Measurements from ENCODE around the gene PROB1.
"Not testable (repeated sequence)": the region's sequence is repeated elsewhere in the genome, so short reads cannot be mapped to it uniquely, and the experiment has no call there.

The PROB1 gene

GRCh38 chr5:139394654-139395566, at the start of gene PROB1:
TSS of gene PROB1 (minus strand) at chr5:139395104. CDS start at chr5:139395081, 23 bp downstream.
- DNase-seq, result no peak

- no peak for DNase-seq
Measured at GRCh38 chr5:139443831-139444453, 49.0 kb upstream of the PROB1 start.

DNA sequence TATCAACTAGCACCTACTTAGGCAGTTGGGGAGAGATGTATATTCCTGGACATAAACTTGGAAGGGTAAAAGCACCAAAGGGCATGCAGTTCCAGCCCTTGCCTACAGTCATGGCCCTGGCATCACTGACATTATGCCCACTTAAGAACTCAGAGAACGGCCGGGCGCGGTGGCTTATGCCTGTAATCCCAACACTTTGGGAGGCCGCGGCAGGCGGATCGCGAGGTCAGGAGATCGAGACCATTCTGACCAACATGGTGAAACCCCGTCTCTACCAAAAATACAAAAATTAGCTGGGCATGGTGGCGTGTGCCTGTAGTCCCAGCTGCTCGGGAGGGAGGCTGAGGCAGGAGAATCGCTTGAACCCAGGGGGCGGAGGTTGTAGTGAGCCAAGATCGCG, 45.5 kb upstream of the PROB1 start:
- DNase-seq, result not testable (repeated sequence)

DNA sequence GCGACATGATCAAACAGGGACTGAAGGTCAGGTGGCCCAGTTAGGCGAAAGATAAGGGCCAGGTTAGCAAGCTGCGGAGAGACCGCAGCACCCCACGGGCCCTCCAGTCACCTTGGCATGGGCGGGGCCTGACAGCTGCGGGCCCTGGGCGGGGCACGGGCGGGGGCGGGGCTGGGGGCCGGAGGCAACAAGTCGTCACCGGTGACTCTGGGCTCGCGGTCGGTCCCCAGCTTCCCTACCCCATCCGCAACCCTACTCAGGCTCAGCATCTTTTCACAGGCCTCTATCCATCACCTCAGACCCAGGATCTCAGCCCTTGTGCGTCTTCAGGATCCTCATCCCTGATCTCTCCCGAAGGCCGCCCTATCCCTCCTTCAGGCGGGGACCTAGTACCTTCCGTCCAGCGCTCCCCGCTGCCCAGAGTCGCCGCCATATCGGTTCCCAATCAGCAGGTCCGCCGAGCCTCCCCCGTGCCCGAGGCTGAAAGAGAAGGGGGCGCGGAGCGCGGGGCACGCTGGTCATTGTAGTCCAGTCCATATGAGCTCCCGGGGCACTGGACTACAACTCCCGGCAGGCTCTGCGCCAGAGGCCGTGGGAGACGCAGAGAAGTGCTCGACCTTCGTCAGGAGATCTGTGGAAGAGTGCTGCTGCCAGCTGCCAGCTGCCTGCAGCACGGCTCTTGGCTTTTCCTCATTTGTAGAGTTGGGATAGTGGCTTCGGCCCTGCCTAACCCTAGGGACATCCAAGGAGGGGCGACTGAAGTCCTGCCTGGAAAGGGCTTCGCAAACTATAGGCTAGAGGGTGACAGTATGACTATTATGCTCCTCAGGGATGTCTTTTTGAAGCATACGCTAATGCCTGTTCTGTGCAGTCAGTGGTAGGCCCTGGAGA, 44.4 kb upstream of the PROB1 start, which contains the start of gene DNAJC18:
Gene DNAJC18 (minus strand): TSS at position 513 of the 891 bp plus-strand sequence. CDS start 80 bp downstream, at position 433.
- DNase-seq, result peak; percentile 14

DNA sequence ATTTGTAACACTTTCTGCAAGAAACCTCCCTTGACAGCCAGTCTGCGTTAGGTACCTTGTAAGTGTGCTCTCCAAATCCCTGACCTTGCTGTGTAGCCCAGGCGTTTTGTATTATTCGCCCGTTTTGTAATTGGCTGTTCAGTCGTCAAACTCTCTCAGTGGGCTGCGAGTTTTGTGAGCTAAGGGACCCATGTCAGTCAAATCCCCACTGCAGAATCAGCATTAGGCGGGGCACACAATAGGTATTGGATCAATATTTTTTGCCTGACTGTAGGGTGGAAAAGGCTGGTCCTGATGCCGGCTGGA, 43.8 kb upstream of the PROB1 start:
- no peak for DNase-seq

DNA sequence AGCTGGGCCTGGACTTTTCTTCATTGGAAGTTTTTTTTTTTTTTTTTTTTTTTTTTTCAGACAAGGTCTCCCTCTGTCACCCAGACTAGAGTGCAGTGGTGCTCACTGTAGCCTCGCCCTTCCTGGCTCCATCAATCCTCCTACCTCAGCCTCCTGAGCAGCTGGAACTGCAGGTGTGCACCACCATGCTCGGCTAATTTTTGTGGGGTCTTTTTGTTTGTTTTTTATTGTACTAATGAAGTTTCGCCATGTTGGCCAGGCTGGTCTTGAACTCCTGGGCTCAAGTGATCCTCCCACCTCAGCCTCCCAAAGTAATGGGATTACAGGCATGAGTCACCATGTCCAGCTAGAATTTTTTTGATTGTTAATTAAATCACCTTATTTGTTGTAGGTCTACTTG, 40.8 kb upstream of the PROB1 start:
- DNase-seq, result no peak

GRCh38 chr5:139431706-139432105, 36.8 kb upstream of the PROB1 start:
- DNase-seq, result no peak

DNA sequence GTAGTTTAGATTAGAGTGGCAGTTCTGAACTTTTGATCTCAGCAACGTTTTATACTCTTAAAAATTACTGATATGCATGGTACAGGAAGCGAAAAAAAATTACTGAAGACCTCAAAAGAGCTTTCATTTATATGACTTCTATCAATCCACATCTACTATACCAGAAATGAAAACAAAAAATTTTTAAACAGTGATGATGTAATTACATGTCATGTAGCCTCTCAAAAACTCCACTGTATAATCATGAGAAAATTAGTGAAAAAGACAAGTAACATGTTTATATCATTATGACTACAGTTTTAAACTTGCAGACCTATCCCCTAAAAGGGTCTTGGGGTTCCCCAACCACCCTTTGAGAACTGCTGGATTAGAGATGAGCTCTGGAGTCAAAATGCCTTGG, 35.1 kb upstream of the PROB1 start:
- no peak for DNase-seq

DNA sequence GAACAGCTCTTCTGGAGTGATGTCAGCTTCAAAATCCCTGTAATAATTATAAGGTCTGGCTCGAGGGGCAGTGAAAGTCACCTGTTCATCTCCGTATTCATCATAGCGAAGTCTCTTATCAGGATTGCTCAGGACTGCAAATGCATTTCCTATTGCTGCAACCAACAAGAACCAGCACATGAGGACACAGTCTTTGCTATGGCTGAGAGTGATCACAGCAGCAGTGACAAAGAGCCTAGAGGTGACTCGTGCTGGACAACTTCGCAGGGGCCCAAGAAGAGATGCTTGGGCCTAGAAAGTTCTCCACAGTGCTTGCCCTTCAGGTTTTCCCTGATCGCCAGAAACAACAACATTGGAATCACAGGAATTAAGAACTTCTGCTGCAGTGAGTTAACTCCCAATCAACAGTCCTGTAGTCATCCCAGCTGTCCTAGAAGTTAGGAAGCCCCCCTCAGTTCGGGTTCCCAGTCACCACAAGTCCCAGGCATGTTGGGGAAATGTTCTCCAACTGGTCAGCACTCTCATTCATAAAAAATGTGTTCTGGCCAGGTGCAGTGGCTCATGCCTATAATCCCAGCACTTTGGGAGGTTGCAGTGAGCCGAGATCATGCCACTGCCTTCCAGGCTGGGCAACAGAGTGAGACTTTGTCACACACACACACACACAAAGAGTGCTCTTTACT, 31.4 kb upstream of the PROB1 start:
- DNase-seq, result no peak

DNA sequence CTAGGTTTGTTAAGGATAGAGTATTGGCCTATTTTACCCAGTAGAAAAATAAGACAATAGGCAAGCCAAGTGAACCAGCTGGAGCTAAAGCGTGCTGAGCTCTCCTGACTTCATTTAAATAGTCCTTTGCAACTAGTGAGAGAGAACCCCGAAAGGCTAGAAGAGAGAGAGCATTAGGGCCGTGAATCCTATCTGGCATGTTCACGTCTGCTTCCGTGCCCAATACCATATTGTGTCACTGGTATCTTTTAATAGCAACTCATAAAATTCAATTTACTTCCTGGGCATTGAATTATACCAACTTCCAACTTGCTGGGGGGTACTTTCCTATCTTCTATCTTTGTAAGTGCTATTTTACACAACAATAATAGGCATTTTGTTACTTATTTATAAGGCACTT, 30.6 kb upstream of the PROB1 start:
- DNase-seq, result no peak

DNA sequence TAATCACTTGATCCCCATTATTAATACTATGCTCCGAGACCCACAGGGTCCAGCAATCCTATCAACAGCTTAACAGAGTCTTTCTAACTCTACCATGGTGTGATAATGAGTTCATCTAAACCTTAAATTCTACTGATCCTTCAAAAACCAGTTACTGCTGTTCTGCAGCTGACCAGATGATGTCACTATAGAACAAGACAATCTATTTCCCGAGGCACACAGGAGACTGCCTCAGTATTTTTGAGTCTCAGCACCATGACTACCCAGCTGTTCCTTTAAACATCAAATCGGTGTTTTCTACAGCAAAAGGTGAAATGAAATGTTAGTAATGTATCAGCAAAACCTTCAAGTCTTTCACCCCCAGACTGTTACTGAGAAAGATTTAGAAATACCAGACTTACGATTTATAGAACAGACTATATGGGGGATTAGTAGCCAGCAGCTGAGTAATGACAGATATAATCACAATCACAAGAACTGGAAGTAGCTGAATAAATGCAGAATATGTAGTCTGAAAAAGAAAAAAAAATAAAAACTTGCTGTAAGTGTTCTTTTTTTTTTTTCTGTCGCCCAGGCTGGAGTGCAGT, 27.5 kb upstream of the PROB1 start:
- no peak for DNase-seq

- DNase-seq, result no peak
Measured at GRCh38 chr5:139419226-139420192, 24.6 kb upstream of the PROB1 start.

- no peak for DNase-seq
Measured at GRCh38 chr5:139418793-139419192, 23.9 kb upstream of the PROB1 start.

GRCh38 chr5:139417214-139417613, 22.3 kb upstream of the PROB1 start:
- no peak for DNase-seq

- no peak for DNase-seq
Measured at GRCh38 chr5:139416651-139417050, 21.7 kb upstream of the PROB1 start.

DNA sequence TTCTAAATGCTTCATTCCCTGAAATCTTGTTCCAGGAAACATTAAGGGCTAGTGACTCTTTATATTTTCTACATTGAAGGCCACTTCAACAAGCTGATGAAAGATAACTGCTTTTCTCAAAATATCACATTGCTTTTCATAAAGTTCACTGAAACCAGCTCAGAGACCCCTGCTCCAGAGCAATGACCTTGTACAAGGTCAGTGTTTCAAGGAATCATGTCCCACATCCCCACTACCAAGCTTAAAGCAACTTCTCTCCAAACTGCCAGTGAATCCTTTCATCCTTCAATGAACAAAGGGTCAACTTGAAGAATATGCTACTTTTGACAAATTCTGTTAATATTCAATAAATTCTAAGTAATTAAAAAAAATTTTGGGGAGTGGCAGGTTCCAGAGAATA, 21.0 kb upstream of the PROB1 start:
- DNase-seq, result no peak

DNA sequence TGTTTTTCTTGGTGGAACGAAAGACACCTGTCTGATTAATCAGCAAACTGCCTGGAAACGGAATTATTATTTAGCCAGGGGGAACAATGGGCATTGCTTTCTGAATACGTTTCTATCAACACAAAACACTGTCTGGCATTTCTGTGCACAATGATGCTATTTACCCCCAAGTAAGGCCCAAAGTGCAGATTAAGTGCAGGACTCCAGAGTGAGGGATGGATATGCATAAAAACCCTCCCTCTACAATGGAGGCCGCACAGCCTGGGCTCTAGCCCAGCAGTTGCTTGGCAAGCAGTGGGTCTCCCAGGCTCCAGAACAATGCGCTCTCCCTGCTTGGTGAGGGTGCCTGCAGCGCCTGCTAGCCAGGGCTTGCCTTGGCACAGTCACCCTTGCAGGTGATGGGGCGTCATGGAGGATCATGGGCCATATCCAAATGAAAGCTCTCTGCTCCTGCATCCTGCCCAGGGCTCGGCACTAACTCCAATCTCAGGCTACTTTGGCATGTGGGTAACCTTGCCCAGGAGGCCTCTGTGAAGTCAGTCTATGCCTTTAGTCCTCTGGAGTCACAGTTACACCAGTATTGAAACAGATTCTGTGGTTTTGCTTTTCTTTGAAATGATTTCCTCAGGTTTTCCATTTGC, 20.4 kb upstream of the PROB1 start:
- no peak for DNase-seq

DNA sequence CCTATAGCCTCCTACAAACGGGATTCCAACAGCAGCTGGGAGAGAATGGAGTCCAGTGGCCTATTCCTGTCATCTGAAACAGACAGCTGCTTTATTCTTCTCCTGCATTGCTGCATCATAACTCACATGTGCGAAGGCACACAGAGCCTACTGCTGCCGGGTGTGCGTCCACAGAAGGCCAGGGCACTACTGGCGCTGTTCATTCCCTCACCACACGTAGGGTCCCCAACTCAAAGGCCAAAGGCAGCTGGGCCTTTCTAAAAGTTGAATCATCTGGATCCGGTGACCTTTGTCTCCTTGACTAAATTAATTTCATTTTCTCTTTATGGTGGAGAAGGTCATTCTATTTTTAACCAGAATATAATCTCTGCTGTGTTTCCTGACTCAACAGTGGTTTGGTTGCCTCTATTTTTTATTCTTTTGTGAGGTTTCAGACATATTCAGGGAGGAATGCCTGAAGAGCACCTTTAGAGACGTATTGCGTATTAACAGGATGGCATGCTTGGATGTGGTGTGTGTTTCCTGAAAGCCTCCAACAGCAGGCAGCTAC, 19.8 kb upstream of the PROB1 start:
- DNase-seq, result no peak

- DNase-seq, result no peak
Measured at GRCh38 chr5:139413963-139414362, 19.1 kb upstream of the PROB1 start.

DNA sequence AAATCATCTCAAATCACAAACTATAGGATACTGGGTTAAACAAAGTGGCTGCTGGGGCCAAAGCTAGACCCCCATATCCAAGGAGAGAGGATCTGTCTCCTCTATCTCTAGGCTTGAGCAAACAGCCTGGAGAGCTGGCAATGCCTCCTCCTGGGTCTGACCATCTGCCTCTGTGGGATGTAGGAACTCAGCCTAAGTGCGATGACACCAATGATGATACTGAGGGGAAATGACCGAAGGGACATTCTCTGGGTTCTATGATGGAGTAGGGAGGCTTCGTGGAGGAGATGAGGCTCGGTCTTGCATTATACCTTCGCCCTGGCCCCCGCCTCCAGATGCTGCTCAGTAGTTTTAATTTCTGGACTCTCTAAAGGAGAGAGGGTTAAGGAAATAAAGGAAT, 18.2 kb upstream of the PROB1 start:
- no peak for DNase-seq

Data from KG1 (cell line).